NCI-H446 treated with DMSO at 0.1 percent for 48 hours (cell line): ENCODE data around the gene MYCBPAP.

Experiments used
- DNase-seq: peaks from one replicate; lab custom pipeline; 2025; lab: John Stamatoyannopoulos, UW

Gene MYCBPAP

DNA sequence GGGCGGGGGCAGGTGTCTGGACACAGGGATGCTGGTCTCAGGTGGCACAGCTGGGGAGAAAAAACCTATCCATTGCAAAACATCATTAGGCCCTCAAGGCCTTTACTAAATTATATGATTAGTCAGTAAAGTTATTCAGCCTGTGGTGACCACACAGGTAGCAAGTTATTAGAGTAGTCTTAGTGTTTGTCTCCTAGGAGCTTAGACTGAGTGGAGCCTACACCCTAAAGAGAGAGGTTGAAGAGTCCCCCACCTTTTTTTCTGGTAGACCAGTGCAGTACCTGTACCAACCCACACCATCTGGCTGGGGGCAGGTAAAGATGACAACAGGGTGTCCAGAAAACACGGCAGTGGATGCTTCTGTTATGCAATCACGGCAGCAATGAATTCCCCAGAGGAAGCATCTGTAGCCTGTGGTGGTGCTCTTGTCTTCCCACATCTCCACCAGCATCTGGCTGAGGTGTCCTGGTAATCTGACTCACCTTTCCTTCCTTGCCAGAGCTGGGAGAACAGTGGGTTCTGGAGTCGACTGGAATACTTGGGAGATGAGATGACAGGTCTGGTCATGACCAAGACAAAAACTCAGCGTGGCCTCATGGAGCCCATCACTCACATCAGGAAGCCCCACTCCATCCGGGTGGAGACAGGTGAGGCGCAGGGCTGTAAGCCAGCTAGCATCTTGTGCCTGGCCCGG lies 11.0 kb downstream of the MYCBPAP start:
- no peak for DNase-seq

DNA sequence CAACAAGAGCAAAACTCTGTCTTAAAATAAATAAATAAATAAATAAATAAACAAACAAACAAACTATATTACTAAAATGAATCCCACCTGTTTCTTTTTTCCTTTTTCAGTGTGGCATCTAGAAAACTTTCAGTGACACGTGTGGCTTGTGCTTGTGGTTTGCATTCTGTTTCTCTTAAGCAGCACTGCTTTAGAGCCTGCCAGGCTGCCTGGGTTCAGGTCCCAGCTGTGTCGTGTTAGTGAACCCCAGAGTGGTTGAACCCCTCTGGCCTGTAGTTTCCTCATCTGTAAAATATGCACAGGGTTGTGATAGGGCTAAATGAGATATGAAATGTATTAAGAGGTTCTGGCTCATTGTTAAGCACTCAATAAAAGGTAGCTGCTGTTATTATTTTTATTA lies 12.2 kb downstream of the MYCBPAP start:
- no peak for DNase-seq

DNA sequence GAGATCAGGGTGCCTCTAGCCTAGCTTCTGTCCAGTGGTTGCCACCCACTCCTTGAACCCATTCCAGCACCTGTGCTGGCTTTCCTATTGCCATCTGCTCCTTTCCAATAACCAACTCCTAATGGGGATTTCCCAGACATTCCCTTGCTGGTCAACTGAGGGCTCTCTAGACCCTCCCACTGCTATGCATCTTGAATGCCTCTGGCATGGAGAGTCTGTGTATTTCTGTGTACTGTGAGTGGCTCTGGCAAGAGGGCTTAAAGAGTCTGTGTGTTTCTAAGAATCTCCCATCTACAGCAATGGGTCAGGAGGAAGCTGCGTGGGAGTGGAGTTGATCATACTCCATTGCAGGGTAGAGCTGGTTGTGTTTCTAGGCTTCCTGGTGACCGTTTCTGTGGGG lies 13.3 kb downstream of the MYCBPAP start:
- DNase-seq, result no peak

DNA sequence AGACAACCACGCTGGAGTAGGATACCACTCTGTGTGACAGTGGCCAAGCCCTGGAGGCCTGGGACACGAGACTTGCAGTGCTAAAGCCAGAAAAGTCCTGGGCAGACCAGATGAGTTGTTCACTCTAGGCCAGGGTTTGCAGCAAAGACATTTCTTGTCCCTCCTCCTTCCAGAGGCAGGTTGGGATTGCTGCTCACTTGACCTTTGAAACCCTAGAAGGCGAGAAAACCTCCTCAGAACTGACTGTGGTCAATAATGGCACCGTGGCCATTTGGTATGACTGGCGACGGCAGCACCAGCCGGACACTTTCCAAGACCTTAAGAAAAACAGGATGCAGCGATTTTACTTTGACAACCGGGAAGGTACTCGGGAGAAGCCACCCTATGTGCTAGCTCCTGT lies 14.5 kb downstream of the MYCBPAP start:
- DNase-seq, result no peak

- no peak for DNase-seq
These were observed 15.0 kb downstream of the MYCBPAP start for GRCh38 chr17:50523208-50523607.

- DNase-seq, result no peak
These were observed 16.6 kb downstream of the MYCBPAP start for GRCh38 chr17:50524838-50525237.

GRCh38 chr17:50527155-50527762 lies 19.0 kb downstream of the MYCBPAP start:
- no peak for DNase-seq

DNA sequence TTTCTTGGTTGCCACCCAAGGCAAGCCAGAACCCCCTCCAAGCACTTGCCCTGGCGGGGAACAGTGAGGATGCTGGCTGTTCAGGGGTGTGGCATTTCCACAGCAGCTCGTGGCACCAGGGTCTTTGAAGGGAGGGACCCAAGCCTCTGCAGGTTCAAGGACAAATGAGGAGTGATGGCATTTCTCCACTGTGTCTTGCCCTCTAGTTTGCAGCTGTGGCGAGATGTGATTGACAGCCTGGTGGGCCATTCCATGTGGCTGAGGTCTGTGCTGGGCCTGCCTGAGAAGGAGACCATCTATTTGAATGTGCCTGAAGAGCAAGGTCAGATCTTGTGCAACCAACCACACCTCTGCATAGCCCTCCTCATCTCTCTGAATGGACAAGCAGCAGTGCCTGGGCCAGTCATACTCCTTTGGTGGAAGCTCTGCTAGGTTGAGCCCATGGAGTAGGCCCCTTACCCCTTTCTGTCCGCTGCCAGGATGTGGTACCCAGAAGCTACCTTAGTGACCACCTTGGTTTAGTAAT lies 19.8 kb downstream of the MYCBPAP start:
- no peak for DNase-seq

GRCh38 chr17:50529849-50530248 lies 21.6 kb downstream of the MYCBPAP start:
- DNase-seq, result no peak

DNA sequence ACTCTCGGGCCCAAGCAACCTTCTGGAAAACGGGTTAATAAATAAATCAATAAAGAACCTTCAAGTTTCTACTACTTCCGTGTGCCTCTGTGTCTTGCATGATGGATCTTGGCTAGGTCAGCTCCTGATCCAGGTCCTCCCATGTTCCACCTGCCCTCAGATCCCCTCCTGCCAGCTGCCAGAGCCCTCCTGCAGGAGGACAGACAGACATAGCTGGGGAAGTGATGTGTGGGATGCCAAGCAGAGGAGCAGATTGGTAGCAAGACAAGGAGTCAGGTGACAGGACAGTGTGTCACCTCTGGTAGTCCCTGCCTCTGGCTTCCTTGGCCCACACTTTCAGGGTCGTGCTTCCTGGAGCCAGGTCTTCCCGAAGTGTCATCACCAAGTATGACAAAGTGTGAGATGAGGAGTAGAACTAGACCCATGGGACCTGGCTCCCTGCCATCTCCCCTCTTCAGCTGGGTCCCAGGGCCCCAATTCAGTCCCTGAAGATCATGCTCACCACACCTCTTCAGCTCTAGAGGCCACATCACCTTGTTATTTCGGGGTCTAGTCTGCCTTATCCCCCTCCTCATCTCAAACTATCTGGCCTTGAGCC lies 23.3 kb downstream of the MYCBPAP start:
- no peak for DNase-seq

- no peak for DNase-seq
These were observed 24.3 kb downstream of the MYCBPAP start, which contains the start of gene EPN3 for GRCh38 chr17:50532452-50533024. Gene EPN3, plus strand, starts transcription at chr17:50532735. Its CDS starts 3,822 bp downstream, at chr17:50536557.

- no peak for DNase-seq
These were observed 24.9 kb downstream of the MYCBPAP start for GRCh38 chr17:50533185-50533584.

DNA sequence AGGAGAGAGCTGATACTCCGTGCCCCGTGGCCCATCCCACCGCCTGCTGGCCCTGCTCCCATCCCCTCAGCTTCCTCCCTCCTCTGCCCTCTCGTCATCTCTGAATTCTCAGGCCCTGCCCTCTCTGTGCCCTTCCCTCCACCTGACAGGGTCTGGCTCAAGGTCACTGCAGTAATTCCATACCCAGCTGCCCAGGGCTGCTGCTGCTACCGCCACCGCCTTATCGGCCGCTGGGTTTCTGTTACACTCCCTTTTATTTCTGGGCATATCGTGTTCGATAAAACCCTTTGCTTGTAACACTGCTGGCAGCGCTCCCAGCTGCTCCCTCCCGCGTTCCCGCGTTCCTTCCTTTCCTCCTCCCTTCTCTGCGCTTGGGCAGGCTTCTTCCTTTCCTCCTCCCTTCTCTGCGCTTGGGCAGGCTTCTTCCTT lies 25.5 kb downstream of the MYCBPAP start:
- DNase-seq, result no peak

DNA sequence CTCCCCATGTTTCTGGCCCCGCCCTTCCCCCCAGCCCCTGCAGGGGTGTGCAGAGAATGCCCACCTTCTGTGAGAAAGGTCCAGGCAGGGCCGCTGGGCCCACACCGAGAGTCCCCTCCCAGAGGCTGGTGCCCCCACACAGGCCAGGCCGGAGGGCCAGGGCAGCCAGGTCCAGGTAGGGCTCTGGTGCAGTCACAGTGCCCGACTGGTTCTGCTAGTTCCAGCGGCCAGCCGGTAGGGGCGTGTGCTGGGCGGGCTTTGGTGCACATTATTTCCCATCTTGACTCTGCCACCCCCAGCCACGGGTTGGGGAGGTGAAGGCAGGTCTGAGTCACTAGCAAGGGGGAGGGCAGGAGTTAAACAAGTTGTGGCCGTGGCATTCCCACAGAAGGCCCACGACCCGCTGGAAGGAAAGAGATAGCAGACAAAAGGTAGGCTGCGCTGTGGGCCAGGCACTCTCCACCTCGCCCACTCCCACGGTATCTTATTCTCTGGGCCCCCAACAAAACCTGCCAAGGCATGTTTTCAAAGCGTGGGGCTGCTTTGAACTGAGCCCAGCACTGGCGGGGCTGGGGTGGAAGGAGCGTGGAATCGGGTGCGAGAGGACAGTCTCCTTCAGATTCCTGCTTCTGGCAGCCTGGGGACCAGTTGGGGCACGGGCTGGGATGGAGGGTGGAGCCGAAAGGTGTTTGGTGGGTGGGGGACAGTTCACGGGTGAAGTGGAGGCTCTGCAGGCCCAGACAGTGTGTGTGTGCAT lies 26.2 kb downstream of the MYCBPAP start:
- no peak for DNase-seq

DNA sequence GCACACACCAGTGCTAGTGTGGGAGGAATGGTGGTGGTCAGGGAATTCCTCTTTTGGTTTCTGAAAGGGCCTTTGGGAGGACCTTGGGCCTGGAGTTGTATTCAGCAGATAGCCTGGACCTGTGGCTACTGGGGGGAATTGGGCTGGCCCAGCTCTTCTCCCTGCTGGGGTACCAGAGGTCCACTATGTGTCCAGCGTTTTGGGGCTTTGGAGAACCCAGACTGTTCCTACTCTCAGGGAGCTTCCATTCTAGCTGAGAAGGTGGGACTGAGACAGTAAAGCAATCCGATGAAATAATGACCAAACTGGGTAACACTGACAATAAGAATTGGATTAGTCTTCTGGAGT lies 26.7 kb downstream of the MYCBPAP start:
- no peak for DNase-seq

DNA sequence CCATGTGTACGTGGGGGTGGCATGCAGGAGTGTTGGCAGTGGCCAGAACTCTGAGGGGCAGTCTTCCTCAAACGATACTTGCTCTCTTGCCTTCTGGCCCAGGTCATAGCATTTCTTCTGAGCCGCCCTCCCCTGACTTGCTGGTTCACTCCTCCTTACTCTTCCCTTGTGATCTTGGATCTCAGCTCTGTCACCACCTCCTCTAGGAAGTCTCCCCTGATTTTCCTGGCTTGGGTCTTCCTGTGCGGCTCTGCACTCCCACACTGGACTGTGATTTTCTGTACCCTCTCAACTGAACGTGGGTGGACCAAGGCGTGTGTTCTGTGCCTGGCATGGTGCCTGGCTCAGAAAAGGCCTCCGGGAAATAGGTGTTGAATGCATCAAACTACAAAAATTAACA lies 27.2 kb downstream of the MYCBPAP start:
- no peak for DNase-seq

GRCh38 chr17:50536683-50537646 lies 28.7 kb downstream of the MYCBPAP start:
- no peak for DNase-seq

- DNase-seq, result no peak
These were observed 29.7 kb downstream of the MYCBPAP start for GRCh38 chr17:50537721-50538548.

DNA sequence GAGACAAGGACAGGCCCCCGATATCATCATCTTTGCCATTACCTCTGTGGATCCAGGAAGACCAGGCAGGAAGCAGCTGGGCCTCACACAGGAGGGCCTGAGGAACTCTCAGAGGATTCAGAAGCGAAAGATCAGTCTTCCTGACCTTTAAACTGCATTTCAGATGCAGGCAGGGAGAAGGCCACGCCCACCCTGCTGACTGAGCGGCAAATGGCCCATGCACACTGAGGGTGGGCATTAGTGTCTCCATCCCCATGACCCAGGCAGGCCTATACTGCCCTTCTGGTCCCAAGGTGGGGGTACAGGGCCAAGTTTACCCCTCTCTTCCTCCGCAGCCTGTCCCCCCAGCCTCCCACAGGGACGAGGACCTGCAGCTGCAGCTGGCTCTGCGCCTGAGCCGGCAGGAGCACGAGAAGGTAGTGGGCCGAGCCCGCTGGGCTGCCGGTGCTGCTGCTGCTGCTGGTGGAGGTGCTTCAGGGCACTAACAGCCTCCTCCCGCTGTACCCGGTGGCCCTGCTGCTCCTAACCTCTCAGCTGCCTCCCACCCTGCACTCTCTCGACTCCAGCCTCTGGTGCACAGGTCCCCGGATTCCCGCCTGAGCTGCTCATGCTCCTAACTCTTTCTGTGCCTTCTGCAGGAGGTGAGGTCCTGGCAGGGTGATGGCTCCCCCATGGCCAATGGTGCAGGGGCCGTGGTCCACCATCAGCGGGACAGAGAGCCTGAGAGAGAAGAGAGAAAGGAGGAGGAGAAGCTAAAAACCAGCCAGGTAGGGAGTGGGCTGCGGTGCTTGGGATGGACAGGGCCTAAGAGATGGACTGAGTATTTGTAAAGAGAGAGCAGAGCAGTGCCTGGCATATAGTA lies 30.5 kb downstream of the MYCBPAP start:
- DNase-seq, result no peak
